Activated CD4-positive, alpha-beta T cell treated with anti-CD3 and anti-CD28 coated beads, Interleukin-2, amount 50 U/mL, for 1 hour (primary cell): ENCODE results near the gene GDF11.
A peak's percentile ranks its signal among the peaks of the same experiment; 100 is the strongest.
"Not testable (repeated sequence)": the region's sequence is repeated elsewhere in the genome, so short reads cannot be mapped to it uniquely, and the experiment has no call there.

Experiments
- DNase-seq: peaks from one replicate; pipeline ENCODE4 v3.0.0-alpha.2; 2020

The GDF11 gene

DNA sequence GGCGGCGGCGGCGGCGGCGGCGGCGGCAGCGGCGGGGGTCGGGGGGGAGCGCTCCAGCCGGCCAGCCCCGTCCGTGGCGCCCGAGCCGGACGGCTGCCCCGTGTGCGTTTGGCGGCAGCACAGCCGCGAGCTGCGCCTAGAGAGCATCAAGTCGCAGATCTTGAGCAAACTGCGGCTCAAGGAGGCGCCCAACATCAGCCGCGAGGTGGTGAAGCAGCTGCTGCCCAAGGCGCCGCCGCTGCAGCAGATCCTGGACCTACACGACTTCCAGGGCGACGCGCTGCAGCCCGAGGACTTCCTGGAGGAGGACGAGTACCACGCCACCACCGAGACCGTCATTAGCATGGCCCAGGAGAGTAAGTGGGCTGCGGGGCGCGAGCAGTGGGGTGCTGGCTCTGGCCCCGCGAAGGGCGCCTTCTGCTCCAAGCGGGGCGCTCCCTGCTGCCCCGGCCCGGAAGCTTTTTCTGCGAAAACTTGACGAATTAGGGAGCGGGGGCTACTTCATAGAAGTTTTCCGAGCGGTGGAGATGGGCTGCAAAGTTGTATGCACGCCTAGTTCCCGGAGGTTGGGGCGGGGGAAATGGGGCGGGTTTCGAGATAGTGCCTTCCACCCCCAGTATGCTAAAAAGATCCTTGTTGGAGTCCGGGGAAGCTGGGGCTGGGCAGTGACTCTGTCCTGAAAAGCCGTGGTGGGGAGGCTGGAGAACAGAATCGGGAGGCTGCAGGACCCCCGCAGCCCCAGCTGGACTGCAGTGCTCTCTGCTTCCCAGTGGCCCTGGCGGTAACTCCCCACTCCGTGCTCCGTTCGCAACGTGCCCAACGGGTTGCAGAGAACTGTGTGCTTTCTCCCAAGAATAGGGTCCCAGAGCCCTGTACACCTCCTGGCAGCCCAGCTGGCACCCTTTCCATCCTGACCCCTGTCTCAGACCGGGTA lies 751 bp downstream of the GDF11 start:
- peak; percentile 45 for DNase-seq

DNA sequence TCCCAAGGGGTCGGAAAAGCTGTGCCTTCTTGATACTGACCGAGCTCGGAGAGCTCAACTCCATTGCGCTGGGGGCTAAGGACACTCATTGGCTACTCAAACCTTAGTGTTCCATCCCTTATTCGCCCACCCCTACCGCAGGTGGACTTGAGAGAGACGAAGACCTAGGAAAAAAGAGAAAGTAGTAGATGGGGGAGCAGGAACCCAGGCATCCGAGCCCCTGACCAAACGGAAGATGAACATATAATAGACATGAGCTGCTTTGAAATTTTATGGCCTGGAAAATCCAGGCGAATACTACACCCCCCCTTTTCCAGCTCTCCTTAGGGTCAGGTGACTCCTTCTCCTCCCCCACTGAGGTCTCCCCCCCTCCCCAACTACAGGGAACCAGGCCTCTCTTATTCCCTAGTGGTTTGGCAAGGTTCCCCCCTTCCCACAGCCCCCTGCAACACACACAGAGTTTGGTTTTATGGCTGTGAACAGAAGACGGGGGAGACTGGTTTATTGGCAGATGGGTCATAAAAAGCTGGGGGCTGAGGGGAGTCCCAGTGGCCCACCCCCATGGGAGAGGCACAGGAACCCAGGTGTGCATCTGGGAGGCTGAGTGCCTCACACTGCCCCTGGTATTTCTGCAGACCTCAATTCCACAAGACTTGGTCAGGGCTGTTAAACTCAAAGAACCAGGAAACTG lies 1.6 kb downstream of the GDF11 start:
- no peak for DNase-seq

DNA sequence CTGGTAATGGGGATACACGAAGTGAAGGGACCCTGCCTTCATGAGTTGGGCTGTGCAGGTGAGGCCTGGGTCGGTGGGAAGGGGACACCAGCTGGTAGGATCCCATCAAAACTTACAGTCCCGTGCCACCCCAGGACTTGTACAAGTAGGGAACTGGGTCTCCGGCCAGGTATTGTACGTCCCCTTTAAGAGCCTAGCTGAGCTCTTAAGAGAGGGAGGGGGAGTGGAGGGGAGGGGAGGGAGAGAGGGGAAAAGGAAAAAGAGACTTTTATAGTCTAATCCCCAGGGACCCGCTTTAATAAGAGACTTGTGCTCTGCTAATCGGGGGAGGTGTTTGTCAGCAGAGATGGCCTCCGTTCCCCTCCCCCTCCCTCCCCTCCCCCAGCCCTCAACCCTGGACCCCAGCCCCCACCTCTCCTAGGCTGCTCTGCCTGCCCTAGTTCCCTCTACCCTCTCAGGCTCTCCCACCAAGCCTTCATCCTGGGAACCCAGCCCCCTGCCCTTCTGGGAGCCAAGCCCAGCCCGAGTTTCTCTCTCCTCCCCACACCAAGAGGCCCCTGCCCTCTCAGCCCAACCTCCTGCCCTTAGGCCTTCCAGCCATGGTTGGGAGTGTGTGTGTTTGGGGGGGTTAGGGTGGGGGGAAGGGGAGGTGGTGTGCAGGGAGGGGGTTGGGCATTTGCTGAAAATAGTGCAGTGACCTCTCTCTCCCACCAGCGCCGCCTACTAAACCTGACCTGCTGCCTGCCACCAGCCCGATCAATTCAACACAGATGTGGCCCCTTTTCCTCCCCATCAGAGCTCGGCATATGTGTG lies 2.6 kb downstream of the GDF11 start:
- no peak for DNase-seq

DNA sequence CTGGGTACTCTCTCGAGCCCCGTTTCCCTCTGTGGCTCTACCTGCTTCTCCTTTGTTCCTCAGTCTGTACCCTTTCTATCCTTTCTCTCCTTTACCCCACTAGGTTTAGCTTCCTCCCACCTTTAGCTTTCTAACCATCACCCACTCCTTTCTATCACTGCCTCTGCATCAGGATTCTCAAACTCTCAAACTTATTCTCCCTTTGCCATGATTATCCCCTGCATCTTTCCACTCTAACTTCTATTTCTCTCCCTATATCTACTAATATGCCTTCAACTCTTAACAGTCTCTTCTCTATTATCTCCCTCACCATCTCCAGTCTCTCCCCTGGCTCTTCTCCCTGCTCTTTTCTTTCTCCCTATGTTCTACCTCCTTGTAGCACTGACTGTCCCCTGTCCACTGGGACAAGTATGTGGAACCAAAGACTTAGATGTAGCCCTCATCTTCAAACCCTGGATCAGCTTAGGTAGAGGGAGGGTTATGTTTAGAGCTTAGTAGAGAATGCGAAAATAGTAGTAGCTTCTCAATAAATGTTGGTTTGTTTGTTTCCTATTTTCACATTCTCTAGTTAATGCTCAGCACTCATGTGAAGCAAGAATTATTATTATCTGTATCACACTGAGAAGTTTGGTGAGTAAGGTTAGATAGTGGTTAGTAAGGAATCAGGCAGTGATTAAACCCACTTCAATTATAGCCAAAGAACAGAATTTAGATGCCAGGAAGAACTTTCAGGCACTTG lies 3.4 kb downstream of the GDF11 start:
- DNase-seq, result no peak

DNA sequence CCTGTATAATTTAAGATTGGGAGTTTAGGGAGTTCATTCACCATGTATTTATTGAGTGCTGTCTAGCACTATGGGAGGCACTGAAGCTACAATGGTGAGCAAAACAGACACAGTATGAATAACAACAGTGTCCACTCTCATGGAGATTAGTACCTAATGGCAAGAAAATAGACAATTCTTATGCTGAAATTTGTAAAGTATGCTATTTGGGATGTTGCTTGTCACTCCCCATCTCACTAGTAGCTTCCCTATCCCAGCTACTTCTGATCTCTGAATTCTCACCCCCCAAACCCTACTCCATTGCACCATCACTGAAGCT lies 4.0 kb downstream of the GDF11 start:
- DNase-seq, result no peak

DNA sequence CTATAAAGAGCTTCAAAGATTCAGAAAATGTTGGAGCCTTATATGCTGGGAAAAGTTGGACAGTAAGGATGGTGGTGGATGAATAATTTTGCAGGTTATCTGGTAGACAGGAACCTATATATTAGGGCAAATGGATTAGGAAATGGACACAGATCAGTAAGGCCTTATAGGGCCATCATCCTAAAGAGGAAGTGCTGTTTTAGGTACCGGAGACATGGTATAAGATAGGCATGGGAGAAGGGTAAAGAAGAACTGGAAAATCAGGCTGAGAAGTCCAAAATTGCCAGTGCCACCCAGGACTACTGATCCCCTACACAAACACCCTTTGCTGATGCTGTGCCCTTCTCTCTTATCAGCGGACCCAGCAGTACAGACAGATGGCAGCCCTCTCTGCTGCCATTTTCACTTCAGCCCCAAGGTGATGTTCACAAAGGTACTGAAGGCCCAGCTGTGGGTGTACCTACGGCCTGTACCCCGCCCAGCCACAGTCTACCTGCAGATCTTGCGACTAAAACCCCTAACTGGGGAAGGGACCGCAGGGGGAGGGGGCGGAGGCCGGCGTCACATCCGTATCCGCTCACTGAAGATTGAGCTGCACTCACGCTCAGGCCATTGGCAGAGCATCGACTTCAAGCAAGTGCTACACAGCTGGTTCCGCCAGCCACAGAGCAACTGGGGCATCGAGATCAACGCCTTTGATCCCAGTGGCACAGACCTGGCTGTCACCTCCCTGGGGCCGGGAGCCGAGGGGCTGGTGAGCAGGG lies 5.5 kb downstream of the GDF11 start:
- DNase-seq, result no peak

DNA sequence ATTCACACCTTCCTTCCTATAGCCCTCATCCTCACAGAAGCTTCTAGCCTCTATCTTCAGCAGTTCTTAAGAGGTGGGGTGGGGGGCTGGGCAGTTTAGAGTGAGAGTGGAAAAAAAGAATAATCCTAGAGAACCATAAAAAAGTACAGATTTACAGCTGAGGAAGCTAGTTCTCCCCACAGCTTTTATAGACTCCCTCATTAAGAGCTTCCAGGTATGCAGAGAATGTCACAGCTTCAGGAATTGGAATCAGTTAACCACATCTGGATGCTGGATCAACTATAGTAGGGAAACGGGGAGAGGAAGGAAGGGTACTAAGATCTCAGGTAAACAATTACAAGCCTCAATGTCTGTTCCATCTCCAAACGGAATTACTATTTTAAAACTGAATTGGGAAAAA lies 12.3 kb downstream of the GDF11 start:
- no peak for DNase-seq

DNA sequence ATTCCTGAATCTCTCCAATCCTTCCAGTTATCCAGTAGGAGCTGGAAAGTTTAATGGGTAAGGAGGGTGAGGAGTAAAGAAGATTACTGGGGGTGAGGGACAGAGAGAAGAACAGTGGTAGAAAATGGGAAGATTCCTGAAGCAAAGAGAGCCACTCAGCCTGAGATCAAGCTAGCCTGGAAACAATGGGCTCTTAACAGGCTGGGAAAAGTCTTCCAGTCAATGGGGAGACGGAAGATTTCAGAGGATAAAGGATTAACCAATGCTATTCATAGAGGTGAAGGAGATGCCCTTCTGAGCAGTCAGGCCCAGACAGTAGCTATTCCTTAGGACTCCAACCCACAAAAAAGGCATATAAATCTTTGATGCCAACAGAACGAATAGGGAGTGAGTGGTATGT lies 14.8 kb downstream of the GDF11 start:
- DNase-seq, result no peak

DNA sequence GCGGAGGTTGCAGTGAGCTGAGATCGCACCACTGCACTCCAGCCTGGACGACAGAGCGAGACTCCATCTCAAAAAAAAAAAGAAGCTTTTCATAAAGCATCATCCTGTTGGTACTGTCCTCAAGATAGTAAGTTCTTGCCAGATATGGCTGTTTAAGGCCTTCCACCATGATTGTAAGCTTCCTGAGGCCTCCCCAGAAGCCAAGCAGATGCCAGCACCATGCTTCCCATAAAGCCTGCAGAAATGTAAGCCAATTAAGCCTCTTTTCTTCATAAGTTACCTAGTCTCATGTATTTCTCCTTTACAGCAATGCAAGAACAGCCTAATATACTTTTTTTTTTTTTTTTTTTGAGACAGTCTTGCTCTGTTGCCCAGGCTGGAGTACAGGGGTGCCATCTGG lies 15.7 kb downstream of the GDF11 start:
- not testable (repeated sequence) for DNase-seq

DNA sequence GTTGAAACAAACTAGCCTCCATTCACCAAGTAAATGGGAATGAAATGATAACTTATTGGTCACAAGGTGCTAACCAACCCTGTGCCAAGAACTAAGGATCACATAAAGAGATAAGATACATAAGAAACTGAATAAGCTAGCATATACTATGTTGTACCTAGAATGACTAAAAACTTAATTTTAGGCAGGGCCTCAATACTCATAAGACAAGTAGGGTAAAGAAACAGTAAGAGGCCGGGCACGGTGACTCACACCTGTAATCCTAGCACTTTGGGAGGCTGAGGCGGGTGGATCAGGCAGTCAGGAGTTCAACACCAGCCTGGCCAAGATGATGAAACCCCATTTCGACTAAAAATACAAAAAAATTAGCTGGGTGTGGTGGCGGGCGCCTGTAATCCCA lies 17.7 kb downstream of the GDF11 start:
- no peak for DNase-seq

DNA sequence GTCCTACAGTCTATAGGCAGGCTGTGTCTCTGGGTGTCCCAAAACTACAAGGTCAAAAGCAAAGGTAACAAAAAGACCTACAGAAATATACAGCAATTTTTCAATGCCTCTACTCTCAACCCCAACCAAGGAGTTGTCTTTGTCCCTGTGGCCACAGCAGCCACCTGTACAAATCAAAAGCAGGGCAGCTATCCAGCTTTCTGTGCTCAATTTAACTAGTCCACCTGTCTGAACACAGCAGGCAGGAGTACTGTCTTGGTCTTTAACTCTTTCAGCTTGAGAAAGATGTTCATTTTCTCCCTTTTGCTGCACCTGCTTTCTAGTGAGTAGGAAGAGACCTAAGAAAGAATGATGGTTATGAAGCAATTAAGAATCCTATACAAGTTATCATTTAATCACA lies 19.7 kb downstream of the GDF11 start:
- no peak for DNase-seq

DNA sequence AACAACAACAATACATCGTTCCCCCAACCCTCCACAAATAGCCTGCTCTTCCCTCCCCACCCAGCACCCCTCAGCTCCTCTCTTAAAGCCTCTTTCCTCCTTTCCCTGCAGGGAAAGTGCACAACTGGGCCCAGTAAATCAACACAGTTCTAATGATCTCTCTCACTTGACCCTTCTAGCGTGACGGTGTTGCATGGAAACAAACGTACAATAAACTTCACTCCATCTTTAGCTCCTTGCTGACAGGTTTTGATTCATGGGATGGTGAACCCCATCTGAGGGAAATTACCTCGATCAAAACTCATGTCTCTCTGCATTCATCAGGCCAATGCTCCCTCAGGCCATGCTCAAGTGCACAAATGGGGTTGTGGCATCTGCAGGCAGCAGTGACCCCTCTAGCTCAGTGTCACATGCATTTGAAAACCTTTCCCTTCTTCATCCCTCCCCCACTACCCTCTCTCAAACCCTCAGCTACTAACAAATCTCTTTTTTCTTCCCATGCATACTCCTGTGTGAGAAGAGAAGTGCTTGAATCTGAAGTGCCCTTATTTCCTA lies 22.9 kb downstream of the GDF11 start:
- DNase-seq, result no peak

DNA sequence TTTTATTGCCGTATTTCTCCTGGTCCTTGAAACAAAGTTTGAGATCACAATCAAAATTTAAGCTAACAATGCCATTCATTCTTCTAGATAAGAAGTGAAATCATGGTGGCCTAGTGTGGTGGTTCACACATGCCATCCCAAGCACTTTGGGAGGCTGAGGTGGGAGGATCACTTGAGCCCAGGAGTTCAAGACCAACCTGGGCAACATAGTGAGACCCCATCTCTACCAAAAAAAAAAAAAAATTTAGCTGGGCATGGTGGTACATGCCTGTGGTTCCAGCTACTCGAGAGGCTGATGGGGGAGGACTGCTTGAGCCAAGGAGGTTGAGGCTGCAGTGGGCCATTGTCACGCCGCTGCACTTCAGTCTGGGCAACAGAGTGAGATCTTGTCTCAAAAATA lies 24.2 kb downstream of the GDF11 start:
- no peak for DNase-seq

DNA sequence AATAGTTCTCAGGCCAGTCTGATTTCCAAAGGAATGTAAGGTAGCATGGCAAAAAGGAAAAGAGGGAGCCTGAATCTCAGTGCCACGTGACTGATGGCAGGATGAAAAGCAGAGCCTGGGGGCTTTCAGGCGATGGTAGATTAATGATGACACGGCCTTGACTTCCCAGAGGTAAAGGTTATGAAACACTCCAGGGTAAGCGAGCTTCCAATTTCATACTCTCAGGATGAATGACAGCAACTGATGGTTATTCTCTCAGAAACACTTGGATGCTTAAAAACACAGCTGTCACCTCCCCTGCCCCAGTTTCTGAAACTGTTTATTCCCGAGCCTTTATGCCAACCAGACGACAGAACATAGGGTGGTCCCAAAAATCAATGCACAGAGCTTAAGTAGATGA lies 28.8 kb downstream of the GDF11 start:
- no peak for DNase-seq

DNA sequence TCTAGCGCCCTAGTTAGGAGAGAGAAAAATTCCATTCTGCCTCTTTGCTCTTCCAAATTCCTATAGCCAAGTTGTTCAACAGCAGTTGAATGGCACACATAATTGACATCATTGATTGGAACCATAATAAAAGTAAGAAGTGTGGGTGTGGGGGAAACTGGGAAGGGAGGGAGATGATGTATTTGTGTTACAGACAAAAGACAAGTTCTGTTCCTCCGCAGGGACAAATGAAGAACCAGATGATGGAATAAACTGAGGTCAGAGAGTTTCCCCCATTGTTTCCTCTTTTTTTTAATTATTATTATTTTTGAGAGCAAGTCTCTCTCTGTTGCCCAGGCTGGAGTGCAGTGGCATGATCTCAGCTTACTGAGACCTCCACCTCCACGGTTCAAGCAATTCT lies 34.9 kb downstream of the GDF11 start:
- DNase-seq, result no peak

DNA sequence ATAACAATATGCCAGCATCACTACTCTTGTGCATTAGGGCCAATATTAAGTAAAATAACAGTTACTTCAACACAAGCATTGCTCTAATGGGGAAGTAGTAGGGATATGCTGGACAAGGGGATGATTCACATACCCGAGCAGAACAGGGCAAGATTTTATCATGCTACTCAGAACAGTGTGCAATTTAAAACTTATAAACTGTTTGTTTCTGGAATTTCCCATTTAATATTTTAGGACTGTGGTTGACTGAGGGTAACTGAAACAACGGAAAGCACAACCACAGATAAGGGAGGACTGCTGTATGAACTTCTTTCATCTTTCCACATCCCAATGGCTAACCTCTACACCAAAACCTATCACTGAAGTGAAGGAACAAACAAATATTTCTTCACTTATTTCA lies 37.8 kb downstream of the GDF11 start:
- DNase-seq, result no peak

DNA sequence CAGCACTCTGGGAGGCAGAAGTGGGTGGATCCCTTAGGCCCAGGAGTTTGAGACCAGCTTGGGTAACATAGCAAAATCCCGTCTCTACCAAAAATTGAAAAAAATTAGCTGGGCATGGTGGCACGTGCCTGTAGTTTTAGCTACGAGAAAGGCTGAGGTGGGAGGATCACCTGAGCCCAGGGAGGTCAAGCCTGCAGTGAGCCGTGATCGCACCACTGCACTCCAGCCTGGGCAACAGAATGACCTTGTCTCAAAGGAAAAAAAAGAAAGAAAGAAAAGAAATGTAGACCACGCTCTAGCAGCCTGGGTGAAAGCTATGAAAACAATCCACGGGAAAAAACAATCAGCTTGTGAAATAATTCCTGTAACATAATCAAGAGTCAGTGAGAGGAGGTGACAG lies 45.6 kb downstream of the GDF11 start:
- no peak for DNase-seq

DNA sequence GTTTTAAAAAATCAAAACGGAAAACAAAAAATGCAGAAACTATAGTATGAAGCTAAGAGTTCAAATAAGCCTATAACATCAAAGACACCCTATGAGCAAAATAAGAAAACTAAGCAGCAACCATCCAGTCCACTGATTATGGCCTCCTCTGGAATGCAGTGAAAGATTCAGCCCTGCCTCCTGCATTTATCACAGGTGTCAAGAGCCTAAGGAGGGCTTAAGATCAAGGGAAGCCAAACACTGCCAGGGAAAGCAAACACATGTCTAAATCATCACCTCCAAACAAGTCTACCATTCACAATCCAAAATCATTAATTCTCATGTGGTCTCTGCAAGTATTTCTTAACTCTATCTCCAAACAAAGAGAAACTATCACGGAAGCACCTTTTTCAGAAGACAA lies 46.2 kb downstream of the GDF11 start:
- no peak for DNase-seq

DNA sequence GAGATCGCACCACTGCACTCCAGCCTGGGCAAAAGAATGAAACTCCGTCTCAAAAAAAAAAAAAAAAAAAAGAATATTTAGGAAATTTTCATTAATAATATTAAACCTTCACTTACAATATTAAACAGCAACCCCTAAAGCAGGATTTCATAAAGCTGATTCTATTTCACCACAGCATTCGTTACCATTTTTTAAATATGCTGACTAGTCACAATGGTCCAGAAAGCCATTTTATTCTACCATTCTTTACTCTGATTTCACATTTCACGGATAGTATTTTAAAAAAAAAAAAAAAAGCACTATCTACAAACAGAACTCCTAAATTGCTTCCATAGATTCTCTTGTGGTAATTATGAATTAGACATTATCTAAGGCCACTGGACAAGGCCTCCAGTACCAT lies 47.0 kb downstream of the GDF11 start:
- DNase-seq, result no peak

DNA sequence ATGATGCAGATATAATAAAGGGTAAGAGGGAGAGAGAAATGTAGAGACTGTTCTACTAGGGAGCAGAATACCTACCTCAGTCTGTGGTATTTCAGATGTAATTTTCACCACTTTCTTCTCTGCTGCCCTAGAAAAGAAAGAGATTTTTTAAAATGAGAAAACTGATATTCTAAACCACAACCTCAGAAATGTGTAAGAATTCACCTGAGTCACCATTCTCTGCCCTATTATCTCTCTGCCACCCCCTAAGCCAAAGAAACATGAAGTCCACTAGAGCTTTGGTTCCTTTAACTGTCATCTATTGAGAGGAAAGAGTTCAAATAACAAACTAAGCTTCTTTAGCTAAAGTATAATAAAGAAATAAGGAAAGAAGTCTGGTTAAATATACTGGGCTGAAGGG lies 53.0 kb downstream of the GDF11 start:
- DNase-seq, result no peak

DNA sequence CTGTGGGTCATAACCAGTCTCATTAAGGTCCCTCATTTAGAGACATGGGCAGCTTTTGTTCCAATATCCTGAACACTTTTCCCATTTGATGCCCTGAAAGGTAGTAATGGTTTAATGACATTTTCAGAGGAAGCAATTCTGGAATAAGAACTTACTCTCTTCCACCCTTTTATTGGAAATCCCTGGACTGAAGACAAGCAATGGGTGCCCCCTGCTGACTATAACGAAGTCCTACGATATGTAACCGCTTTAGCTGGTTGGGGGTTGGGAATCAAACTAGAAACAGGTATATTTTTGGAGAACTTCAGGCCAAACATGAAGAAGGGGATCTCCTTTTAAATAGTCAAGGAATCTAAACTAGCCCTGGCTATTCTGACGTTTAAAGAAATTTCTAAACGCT lies 54.1 kb downstream of the GDF11 start:
- DNase-seq, result no peak

DNA sequence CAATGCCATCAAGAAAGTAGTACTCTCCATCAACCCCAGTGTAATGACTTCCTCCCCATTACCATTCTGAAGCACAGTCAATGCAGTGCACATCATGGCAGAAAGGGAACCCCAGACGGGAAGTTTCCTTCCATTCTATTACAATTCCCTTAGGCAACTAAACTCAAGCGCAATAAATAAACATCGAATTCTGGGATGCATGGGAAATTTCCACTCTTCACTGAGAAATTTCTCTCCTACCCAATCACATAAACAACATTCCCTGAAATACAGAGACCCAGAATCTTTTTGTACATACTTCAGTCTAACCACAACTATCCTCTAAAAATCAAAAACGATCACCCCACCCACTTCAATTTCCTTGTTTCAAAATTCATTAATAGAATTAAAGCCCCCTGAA lies 54.6 kb downstream of the GDF11 start:
- no peak for DNase-seq
